Fibroblast of skin of scalp (primary cell): ENCODE results near the gene CALML6.

ENCODE experiments used
- DNase-seq: peaks from one replicate; pipeline ENCODE4 v3.0.0-alpha.2; 2013

CALML6 gene

GRCh38 chr1:1892079-1892762 is 22.8 kb upstream of the CALML6 start:
- DNase-seq, result no peak

- DNase-seq, result no peak
Observed at GRCh38 chr1:1892763-1893120, 22.3 kb upstream of the CALML6 start.

GRCh38 chr1:1893291-1893985 is 21.6 kb upstream of the CALML6 start:
- DNase-seq, result no peak

GRCh38 chr1:1893997-1894353 is 21.1 kb upstream of the CALML6 start:
- no peak for DNase-seq

- DNase-seq, result no peak
Observed at GRCh38 chr1:1894354-1895059, 20.6 kb upstream of the CALML6 start.

- DNase-seq, result no peak
Observed at GRCh38 chr1:1895060-1895418, 20.0 kb upstream of the CALML6 start.

- no peak for DNase-seq
Observed at GRCh38 chr1:1895456-1896336, 19.4 kb upstream of the CALML6 start.

- no peak for DNase-seq
Observed at GRCh38 chr1:1898246-1898933, 16.7 kb upstream of the CALML6 start.

- no peak for DNase-seq
Observed at GRCh38 chr1:1899266-1899966, 15.6 kb upstream of the CALML6 start.

GRCh38 chr1:1899967-1900327 is 15.1 kb upstream of the CALML6 start:
- no peak for DNase-seq

GRCh38 chr1:1900883-1901640 is 14.0 kb upstream of the CALML6 start:
- DNase-seq, result no peak

GRCh38 chr1:1901641-1902294 is 13.3 kb upstream of the CALML6 start:
- no peak for DNase-seq

GRCh38 chr1:1903224-1903623 is 11.8 kb upstream of the CALML6 start:
- DNase-seq, result no peak

GRCh38 chr1:1906185-1907097 is 8.6 kb upstream of the CALML6 start:
- DNase-seq, result peak; percentile 78

GRCh38 chr1:1907098-1907736 is 7.8 kb upstream of the CALML6 start:
- peak; percentile 71 for DNase-seq

- no peak for DNase-seq
Observed at GRCh38 chr1:1908506-1908791, 6.6 kb upstream of the CALML6 start.

- no peak for DNase-seq
Observed at GRCh38 chr1:1910033-1910465, 5.0 kb upstream of the CALML6 start.

- no peak for DNase-seq
Observed at GRCh38 chr1:1910651-1911331, 4.3 kb upstream of the CALML6 start.
